NCI-H748 (cell line): ENCODE measurements around the gene IGLL5.
"Not testable (repeated sequence)": the region's sequence is repeated elsewhere in the genome, so short reads cannot be mapped to it uniquely, and the experiment has no call there.

Experiments used
- DNase-seq: peaks from one replicate; lab custom pipeline; 2025; ENCODE audit not compliant: unreplicated experiment; lab: John Stamatoyannopoulos, UW

IGLL5 gene

DNA sequence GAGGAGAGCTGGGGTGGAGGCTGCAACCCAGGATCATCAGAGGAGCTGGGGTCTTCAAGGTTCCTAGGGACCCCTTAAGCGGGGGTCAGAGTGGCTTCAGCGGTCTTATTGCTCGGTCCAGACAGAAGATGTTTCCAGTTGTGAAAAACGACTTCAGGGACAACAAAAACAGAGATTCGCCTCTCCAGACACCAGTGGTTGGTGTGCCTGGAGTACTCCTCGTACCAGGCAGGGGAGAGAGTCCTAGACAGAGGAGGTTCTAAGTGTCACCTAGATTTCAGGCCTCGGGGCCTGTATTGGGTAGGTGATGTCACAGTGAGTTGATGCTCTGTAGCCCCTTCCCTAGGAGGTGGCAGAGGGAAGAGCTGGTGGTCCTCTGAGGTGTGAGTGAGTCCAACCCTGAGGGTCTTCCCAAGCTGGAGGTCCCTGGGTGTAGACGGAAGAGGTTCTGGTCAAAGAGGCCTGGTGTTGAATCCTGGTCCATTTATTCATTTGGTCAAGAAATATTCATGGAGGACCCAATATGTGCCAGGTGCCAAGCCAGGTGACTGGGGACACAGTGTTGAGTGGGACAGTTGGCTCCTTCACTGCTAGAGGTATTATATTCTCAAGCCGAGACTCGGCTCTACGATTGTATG is 4.4 kb upstream of the IGLL5 start:
- DNase-seq = no peak

DNA sequence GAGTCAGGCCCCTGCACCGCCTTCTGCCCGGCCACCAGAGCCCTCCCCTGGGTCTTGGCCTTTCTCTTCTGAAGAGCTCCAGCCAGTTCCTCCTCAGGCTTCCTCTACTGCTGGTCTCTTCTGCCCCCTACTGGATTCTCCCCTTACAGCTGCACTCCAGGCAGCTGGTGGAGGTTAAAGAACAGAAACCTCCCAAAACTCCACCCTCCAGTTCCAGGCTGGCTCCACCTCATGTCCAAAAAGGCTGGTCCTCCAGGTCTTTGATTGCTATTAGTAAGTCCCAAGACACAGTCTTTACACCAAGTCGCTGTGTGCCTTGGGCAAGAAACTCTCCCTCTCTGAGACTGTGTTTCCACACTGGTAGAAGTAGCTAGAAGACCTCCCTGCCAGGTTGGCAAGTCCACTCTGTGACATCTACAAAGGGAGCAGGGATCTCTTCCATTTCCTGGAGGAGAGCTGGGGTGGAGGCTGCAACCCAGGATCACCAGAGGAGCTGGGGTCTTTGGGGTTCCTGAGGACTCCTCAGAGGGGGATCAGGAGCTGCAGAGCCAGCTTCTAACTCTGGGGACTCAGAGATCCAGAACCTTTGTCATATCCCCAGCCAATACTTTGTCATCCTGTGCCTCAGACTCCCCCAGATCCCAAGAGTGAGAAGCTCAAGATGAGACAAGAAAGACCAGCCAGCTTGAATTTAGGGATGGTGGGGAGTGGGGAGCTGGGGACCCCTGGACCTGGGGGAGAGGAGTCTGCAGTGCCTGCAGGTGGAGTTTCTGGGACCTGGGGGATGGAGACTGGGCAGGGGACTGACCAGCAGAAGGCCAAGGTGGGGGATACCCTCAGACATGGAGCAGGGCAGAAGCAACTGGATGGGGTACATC is 3.4 kb upstream of the IGLL5 start:
- DNase-seq = peak; percentile 54

DNA sequence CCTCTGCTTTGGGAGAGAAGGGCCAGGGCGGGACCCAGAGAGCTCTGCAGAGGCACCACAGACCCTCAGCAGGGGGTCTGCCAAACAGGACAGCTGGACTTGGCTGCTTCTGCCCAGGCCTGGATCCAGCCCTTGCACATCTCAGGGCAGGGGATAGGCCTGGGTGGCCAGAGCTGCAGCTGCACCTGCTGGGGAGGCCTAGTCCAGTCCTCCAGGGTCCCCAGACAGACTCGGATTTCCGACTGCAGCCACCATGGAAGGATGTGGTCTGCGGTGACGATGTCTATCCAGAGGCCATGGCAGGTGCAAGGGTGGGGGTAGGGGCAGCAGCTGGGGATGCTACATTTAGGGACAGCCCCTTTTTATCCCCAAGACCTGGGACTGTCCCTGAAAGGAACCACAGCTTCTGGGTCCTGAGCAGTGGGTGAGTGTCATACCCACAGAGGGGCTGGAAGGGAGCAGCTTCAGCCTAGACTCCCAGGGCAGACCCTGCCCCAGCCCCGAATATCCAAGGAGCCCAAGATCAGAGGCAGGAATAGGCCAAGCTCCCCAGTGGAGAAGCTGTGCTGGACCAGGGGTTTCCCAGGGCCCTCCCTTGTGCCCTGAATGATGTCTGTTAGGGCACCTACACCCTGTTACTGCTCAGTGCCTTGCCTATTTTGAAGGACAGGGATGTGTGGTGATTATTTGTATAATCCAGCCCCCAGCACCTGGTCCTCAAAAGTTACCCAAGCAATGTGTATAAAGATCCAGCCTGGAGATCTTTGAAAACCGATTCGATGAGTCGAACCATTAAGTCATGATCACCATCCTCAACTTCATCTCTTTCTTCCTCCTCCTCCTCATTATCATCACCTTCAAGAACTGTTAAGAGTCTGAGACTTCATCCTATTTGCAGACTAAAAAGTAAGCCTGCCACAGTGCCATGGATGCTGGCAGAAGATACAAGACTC is 2.5 kb upstream of the IGLL5 start:
- DNase-seq = no peak

DNA sequence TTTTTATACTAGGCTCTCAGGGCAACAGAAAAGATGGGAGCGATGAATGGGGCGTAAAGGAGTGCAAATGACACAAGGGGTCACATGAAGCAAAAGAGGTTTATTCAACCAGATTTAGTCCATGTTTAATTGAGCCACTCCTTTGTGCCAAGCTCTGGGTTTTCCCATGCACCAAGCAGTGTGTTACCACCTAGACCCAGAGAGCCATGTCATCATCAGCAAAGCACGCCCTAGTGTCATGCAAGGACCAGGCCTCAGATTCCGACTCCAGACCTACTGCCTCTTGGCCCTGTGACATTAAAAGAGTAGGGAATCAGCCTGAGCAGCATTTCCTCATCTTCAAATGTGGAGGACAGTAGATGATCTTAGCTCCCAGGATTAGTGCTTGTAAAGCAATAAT is 1.1 kb upstream of the IGLL5 start:
- DNase-seq = no peak

DNA sequence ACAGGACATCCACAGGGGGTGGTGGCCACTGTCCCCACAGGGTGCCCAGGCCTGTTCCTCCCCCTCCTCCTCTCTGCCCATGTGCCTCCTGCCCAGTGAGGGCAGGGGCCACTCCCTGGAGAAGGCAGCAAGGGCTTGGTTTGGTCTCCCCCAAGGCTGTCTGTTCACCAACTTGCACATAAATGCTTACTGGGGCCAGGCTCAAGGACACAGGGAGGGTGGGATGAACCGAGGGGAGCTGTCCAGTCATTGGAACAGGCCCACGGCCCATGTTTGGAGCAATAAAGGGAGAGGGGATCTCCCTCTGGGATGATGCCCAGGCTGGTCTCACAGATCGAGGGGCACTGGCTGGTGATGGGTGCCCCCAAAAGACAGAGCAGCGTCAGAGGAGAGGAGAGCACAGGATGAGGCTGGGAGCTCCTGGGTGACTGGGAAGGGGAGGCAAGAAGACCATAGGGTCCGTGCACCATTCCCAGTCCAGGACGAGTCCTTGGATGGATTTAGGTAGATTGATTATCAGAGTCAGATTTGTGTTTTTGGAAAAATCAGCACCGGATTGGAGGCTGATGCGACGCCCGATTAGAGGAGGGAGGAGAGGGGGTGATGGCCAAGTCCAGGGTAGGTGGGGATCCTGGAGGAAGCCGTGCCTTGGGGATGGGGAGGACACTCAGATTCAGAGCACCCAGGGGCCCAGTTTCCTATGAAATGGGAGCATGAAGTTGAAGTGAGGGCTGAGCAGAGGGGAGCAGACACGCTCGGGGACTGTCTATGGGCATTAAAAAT is 1.1 kb downstream of the IGLL5 start:
- DNase-seq = no peak

DNA sequence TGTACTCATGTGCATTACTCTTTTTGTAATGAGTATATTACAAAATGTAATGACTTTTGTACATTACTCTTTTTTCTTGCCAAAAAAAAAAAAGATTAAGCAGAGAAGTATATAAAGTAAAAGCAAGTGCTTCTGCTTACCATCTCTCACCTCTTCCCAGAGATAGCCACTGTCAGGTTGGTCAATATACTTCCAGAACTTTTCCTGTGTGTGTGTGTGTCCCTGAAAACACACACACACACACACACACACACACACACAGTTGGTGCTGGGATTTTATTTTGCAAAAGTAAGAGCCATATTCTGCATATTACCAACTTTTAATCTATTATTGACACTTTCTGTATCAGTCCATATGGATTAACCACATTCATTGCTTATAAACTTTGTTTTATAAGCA is 2.5 kb downstream of the IGLL5 start:
- DNase-seq = no peak

DNA sequence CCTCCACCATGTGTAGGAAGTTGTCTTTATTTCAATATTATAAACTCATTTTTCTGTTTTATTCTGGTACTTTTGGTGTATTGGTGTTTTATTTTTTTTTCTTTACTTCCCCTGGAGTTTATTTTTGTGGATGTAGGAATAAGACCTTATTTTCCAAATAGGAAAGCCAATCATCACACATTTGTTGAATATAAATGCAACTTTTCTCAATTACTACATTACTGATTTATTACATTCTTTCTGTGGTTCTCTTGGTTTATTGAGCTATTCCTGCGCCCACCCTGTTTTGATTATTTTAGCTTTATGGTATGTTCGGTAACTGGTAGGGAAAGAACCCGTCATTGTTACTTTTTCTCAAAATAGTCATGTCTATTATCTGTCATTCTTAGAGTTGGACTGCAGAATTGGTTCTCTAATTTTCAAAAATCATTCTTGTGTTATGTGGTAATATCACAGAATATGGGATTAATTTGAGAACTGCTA is 3.6 kb downstream of the IGLL5 start:
- DNase-seq = no peak

DNA sequence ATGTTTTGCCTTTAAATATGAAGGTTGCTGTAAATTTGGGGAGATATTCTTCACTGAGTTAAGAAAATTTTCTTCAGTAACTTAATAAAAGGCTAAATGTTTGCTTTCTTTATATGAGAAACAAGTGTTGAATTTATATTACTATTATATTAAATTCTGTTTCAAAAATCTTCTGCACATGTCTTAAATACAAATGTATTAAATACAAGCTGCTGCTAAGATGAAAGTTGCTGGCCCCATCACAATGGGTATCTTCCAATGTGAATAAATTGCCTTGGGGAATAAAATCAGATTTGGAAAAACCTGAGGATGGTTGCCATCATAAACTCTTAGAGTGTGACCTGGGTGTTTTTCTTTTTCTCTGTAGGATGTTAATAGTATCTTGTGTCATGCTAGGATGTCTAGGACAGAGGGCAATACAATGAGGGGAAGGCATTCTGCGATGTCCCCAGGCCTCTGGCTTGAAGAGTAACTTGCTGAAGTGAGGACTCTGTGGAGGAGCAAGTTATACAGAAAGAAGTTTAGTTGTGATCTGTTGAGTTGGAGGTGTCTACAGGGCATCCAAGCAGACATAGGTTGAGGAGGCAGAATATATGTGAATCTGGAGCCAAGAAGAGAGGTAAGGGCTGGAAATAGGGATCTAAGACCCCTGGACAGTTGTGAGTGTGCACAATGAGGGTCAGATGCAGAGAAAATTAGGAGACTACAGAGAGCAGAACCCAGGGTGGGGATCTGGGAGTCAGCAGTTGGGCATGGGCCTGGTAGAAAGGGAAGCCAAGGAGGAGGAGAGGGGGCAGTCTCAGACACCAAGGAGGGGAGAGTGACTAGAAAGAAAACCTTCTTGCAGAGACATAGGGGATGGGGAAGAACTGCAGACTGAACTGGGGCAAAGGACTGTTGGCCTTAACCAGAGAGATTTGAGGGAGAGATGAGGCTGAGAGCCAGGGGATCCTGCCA is 4.8 kb downstream of the IGLL5 start:
- DNase-seq = no peak

DNA sequence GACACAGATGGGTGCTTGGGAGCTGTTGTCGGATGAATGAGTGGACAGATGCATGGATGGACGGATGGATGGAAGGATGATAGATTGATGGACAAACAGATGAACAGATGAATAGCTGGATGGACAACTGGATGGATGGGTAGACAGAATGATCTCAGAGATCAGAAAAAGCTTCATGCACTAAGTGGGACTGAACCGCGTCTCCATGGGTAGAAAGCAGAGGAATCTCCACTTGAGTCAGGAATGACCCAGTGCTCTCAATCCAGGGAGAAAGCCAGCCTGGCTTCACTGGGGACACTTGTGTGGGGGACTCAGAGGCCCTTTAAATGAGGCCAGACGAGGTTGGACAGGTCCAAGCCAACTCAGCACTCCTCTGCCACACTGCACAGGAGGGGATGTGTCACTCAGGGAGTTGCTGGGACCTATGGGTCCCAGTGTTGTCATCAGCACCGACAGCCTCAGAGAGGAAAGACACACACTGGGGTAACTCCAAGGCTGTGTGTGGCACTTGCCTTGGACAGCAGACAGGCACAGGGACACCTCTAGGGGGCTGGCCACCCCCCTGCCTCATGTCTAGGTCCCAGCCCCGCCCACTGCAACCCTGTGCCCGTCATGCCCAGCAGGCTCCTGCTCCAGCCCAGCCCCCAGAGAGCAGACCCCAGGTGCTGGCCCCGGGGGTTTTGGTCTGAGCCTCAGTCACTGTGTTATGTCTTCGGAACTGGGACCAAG is 5.6 kb downstream of the IGLL5 start:
- DNase-seq = no peak

DNA sequence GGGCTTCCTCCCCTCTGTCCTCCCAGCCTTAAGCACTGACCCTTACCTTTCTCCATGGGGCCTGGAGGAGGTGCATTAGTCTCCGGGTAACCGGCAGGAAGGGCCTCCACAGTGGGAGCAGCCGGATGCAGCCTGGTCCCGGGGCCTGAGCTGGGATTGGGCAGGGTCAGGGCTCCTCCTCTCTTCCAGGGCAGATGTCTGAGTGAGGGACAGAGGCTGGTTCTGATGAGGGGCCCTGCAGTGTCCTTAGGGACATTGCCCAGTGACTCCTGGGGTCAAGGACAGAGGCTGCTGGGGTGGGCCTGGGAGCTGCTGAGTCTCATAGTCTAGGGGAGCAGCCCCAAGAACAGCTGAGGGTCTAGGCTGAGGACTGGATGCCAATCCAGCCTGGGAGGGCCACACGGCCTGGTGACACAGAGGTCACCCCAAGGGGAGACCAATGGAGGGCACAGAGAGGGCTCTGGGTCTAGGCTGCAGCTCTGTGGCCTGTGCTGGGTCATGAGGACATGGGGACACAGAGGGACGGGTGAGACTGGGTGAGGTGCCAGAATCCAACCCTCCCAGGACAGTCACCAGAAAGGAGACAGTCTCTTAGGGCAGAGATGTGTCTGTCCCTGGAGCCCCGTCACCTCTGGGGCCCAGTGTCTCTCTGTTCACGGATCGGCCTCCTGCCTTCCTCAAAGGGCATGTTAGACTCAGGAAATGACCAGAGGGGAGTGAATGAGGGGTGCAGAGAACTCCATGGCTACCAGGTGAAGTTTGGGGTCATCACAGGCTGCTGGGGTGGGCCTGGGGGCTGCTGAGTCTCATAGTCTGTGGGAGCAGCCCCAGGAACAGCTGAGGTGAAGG is 6.5 kb downstream of the IGLL5 start:
- no peak for DNase-seq

DNA sequence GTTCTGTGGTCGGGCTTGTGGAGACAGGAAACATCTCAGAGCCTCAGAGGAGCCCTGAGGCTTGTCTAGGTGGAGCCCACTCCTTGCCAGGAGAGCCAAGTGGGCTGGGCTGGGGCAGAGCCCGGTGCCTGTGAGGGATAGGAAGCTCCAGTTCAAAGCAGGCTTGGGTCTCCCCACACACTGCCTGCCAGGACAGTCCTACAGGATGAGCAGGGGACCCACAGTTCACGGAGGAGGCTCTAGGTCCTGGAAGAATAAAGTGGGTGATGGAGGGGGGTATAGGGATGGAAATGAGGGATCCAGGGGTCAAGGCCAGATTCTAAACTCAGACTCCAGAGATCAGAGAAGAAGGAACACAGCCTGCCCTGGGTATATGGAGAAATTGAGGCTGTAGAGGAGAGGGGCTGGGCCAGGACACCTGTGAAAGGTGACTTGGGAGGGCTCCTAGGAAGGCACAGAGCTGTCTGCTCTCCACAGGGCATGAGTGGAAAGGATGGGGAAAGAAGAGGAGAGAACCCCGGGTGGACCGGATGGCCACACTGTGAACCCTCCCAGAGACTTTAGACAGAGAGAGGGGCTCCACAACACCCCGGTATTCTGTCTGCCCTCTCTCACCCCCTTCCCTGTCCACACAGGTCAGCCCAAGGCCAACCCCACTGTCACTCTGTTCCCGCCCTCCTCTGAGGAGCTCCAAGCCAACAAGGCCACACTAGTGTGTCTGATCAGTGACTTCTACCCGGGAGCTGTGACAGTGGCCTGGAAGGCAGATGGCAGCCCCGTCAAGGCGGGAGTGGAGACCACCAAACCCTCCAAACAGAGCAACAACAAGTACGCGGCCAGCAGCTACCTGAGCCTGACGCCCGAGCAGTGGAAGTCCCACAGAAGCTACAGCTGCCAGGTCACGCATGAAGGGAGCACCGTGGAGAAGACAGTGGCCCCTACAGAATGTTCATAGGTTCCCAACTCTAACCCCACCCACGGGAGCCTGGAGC is 7.4 kb downstream of the IGLL5 start:
- DNase-seq = no peak

DNA sequence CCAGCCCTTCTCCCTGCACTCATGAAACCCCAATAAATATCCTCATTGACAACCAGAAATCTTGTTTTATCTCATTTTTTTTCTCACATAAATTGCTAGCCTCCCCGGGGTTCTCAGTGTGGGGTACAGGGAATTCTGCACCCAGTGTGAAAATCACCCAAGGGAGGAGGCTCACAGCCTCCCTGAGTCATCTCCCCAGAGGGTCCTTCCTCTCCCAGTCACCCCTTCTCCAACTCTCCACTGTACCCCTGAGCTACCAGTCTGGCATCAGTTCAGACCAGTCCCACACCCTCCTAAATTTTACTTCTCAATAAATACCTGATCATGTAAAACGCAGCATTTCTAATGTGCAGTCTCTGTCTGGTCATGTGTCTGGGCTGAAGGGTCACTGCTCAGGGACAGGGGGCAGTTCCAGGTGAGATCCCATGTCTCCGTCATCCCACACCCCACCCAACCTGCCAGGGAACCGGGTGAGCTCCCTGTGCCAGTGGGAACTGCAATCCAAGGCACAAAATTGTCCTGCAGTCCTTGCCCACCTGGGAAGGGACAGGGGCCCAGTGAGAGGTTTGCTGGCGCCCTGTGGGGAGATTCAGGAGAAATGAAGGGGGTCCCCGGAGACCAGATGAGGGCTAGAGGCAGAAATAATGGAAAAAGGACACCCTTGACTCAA is 8.3 kb downstream of the IGLL5 start:
- DNase-seq = no peak

DNA sequence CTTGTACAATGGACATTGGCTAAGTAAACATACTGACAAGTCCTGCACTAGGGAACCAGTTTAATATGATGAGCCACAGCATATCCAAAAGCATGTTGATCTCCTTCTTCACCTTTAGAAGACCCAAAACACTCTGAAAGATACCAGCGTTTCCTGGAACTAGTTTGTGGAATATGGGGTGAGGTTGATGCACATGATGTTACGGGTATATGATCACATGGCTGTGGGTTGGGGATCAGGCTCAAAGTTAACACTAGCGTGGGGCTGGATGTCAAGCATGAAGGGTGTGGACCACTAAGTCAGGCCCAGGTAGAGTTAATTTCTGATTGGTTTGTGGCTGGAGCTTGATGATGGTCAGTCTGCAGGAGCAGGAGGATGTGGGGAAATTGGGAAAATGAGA is 9.0 kb downstream of the IGLL5 start:
- no peak for DNase-seq

DNA sequence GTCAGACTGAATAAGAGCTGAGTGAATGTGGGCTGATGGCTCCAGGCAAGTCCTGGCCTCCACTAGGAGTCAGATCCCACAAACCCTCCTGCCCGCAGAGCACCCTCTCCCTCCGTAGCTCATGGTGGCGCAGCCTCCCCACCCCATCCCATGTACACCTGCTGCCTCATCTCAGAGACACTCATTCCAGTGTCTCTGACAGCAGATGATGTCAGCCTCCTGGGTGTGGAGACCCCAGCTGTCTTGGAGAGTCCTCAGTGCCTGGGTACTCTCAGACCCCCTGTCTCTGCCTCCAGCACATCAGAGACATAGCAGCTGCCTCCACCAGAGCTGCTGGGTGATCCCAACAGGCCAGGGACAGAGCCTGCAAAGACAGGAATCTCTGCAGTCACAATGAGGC is 9.5 kb downstream of the IGLL5 start:
- no peak for DNase-seq

DNA sequence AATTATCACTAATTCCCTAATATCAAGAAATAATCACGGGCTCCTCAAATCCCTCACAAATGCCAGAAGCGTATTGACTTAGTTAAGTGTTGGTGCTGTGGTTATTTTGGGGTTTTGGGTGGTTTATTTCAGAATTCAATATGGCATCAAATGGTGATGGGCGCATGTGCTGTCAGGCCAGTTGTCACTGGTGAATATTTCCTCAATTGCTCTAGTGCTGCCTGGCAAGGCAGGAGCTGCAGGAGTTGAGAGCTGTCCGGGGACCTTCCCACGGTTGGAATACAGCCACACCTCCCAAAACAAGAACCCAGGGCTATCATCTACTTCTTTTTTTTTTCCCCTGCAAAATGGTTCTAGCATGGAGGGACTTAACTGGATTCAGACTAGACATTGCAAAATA is 10.3 kb downstream of the IGLL5 start:
- DNase-seq = no peak

DNA sequence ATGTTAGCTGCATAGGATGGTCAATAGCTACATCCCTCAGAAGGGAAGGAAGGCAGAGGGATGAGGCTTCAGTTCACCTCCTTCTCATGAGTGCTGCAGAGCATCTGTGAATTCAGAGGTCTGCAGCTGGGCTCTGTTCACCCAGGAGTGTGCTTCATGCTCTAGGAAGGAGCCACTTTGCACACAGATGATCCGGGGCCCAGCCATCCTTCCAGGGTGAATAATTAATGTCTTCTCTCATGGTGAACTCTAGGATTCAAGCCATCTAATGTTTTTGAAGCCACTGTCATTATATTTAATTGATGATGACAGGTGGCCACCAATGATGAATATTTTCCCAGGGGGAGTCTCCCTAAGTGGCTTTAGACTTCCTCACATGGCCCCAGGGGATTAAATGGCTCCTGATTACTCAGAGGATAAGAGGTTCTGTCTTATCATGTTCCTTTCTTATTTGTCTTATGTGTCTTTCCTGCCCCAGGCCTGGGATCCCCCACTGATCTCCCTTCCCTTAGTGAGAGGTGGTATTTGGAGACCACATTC is 10.9 kb downstream of the IGLL5 start:
- DNase-seq = not testable (repeated sequence)
